ENCODE measurements around the gene NUDT15. TPM values are rescaled to one million over a fixed set of nuclear protein-coding genes. Genes with fewer than 3 reads are reported as not detected.

NUDT15 gene
- total and polyA plus RNA-seq, 5 donors from 2014 or later, result 7.7 to 12.2 (median 8.9) TPM

- Mint-ChIP-seq H3K36me3 (peaks cover 2% of the 10 kb centered on the region), H3K27me3 (peaks cover 36% of the 10 kb centered on the region), H3K9me3 (peaks cover 0 to 2% (median 0%) of the 10 kb centered on the region in 7 donors), H3K27ac (no peak overlapping the region), H3K4me1 (peaks cover 18 to 43% (median 30%) of the 10 kb centered on the region in 4 donors), H3K4me3 (peak overlapping the region in 3 of 4 donors; percentile 36 to 97 (median 93))
- Histone ChIP-seq H3K27me3 (ENCODE audit: control insufficient read depth, insufficient read depth, low read length) (peaks cover 6% of the 10 kb centered on the region), H3K9me3 (ENCODE audit: control insufficient read depth in 2 of 2, low read length in 2 of 2) (no peaks in the 10 kb centered on the region), H3K27ac (ENCODE audit: insufficient read depth, low read length, poor library complexity, severe bottlenecking) (no peak overlapping the region), H3K4me3 (ENCODE audit: low read depth, low read length) (no peak overlapping the region), H3K4me1 (ENCODE audit: control insufficient read depth, insufficient read depth, low read length, poor library complexity, severe bottlenecking) (peaks cover 25% of the 10 kb centered on the region), H3K36me3 (ENCODE audit: control insufficient read depth, insufficient read depth, low read length) (no peaks in the 10 kb centered on the region)
- no peak for DNase-seq
- ATAC-seq (ENCODE audit: low read depth in 2 of 2), result no peak
These were observed 59.1 kb downstream of the NUDT15 start for GRCh38 chr13:48096670-48097069.

Other genes starting within 250 kb of the NUDT15 start
- 25.8 TPM for gene SUCLA2, start 36.5 kb upstream of the NUDT15 start, total RNA-seq
- 10 to 100 TPM; 14.0 to 24.0 (median 17.1) TPM for gene SUCLA2, start 36.5 kb upstream of the NUDT15 start, polyA plus RNA-seq
- gene MED4, start 57.4 kb downstream of the NUDT15 start, total RNA-seq, result 69.1 TPM
- gene MED4, start 57.4 kb downstream of the NUDT15 start, polyA plus RNA-seq, result 100 to 1,000 TPM in 1 of 4 donors, 10 to 100 TPM in 3; 83.6 to 129 (median 97.8) TPM
- gene ITM2B, start 195.5 kb downstream of the NUDT15 start, total RNA-seq, result 324 TPM
- gene ITM2B, start 195.5 kb downstream of the NUDT15 start, polyA plus RNA-seq, result 1,000 to 10,000 TPM; 1,031 to 1,148 (median 1,078) TPM

Data from CD4-positive, CD25-positive, alpha-beta regulatory T cell (primary cell).